HG03460 (cell line): ENCODE measurements around the gene TARS2.

Experiments used
- ATAC-seq: cut with Tn5 transposase; IDR thresholded peaks from one replicate; pipeline ENCODE4 v1.9.1; 2021; ENCODE audit not compliant: unreplicated experiment

Gene TARS2

DNA sequence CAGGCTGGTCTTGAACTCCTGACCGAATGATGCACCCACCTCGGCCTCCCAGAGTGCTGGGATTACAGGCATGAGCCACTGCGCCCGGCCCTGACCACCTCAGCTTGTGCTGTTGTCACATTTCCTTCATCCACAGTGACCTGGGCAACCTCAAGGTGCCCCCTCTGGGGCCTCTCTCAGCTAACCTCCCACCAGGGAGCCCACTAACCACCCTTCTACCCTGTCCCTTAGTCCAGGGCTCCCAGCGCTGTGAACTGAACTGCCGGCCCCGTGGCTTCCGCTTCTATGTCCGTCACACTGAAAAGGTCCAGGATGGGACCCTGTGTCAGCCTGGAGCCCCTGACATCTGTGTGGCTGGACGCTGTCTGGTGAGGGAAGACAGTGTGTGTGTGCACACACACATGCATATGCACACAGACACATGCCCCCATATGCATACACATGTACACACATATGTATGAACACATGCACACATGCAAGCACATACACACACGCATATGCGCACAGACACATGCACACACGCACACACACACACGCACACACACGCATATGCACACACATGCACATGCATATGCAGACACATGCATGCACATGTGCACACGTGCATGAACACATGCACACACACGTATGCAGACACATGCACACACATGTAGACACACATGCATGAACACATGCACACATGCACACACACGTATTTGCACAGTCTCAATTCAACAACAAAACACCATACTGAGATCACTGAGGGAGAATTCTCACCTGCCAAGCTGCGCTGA is 68.2 kb downstream of the TARS2 start:
- ATAC-seq = no peak

DNA sequence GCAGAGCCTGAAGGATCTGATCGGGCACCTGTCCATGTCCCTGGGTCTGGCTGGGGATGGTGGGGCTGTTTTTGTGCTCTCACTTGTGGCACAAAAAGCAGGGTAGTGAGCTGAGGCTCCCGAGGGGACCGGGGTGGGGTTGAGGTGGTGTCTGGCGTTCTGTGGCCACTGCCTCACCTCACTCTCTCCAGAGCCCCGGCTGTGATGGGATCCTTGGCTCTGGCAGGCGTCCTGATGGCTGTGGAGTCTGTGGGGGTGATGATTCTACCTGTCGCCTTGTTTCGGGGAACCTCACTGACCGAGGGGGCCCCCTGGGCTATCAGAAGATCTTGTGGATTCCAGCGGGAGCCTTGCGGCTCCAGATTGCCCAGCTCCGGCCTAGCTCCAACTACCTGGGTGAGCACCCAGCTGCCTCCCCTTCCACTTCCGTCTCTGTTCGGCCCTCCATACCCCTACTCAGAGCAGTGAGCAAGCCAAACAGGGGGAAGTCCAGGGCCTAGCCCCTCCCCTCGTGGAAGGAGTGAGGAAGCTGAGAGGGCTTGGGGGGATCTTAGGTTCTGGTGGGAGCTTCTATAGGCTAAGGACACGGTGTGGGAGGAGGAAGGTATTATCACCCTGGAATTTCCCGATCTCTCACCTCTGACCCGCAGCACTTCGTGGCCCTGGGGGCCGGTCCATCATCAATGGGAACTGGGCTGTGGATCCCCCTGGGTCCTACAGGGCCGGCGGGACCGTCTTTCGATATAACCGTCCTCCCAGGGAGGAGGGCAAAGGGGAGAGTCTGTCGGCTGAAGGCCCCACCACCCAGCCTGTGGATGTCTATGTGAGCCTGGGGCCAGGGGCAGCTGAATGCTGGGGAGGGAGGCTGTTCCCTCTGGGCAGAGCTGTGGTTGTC is 69.0 kb downstream of the TARS2 start:
- ATAC-seq = no peak

DNA sequence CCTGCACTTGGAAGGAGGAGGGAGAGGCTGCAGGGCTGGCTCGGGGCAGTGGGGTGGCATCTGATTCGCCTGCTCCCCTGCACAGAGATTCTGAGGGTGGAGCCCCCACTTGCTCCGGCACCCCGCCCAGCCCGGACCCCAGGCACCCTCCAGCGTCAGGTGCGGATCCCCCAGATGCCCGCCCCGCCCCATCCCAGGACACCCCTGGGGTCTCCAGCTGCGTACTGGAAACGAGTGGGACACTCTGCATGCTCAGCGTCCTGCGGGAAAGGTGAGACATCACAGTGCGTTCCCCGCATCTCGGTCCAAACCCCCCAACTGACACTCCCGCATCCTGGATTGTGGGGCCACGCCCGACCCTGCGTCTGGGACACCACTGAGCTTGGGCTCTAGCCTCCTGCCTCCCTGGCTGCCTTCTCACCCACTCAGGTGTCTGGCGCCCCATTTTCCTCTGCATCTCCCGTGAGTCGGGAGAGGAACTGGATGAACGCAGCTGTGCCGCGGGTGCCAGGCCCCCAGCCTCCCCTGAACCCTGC is 69.9 kb downstream of the TARS2 start:
- ATAC-seq = no peak
